Karpas-422 (cell line): ENCODE data around the gene PIWIL4. TPM values are rescaled to one million over a fixed set of nuclear protein-coding genes. Genes with fewer than 3 reads are reported as not detected.
"Not testable (repeated sequence)": the region's sequence is repeated elsewhere in the genome, so short reads cannot be mapped to it uniquely, and the experiment has no call there.

Experiments
- DNase-seq: peaks from one replicate; pipeline ENCODE4 v3.0.0-alpha.2; 2015
- H2AFZ ChIP-seq: fragments of 200-600 bp; sonication (generic); 2 replicates; pipeline ENCODE4 v1.6.1; 2014; ENCODE audit warnings: antibody characterized with exemption, low read length, mixed read lengths
- H3K27ac ChIP-seq: fragments of 200-600 bp; sonication (generic); 2 replicates; pipeline ENCODE4 v1.5.1; 2014; ENCODE audit warnings: mild to moderate bottlenecking, low read length, moderate library complexity
- H3K27me3 ChIP-seq: fragments of 200-600 bp; sonication (generic); 2 replicates; pipeline ENCODE4 v1.6.1; 2014; ENCODE audit warnings: low read length, mixed read lengths
- H3K36me3 ChIP-seq: fragments of 200-600 bp; sonication (generic); 2 replicates; pipeline ENCODE4 v1.6.1; 2014; ENCODE audit warnings: low read length, mixed read lengths; ENCODE audit not compliant: insufficient read depth
- H3K4me1 ChIP-seq: fragments of 200-600 bp; sonication (generic); 2 replicates; pipeline ENCODE4 v1.6.1; 2014; ENCODE audit warnings: mild to moderate bottlenecking, low read length, mixed read lengths
- H3K4me2 ChIP-seq: fragments of 200-600 bp; sonication (generic); 2 replicates; pipeline ENCODE4 v1.6.1; 2014; ENCODE audit warnings: low read length, low read depth, mild to moderate bottlenecking; ENCODE audit not compliant: poor library complexity, severe bottlenecking
- H3K4me3 ChIP-seq: fragments of 200-600 bp; sonication (generic); 2 replicates; pipeline ENCODE4 v1.5.1; 2014; ENCODE audit warnings: mild to moderate bottlenecking, antibody characterized with exemption, low read length, mixed read lengths
- H3K79me2 ChIP-seq: fragments of 200-600 bp; sonication (generic); 2 replicates; pipeline ENCODE4 v1.6.1; 2014; ENCODE audit warnings: mild to moderate bottlenecking, low read length, mixed read lengths
- H3K9ac ChIP-seq: fragments of 200-600 bp; sonication (generic); 2 replicates; pipeline ENCODE4 v1.6.0; 2014; ENCODE audit warnings: low read length
- H3K9me2 ChIP-seq: fragments of 200-600 bp; sonication (generic), shearing (Covaris generic); replicated peaks from 2 replicates; pipeline ENCODE4 v1.6.0; 2014; ENCODE audit warnings: mild to moderate bottlenecking, low read length, moderate library complexity; ENCODE audit not compliant: insufficient read depth
- H3K9me3 ChIP-seq: fragments of 300-700, 200-600 bp; sonication (generic); 2 replicates; pipeline ENCODE4 v1.6.1; 2014; ENCODE audit warnings: low read length, mixed read lengths
- H4K20me1 ChIP-seq: fragments of 200-600 bp; sonication (generic); 2 replicates; pipeline ENCODE4 v1.6.1; 2014; ENCODE audit warnings: mild to moderate bottlenecking, antibody characterized with exemption, low read length, low read depth; ENCODE audit not compliant: insufficient read depth
- total RNA-seq: library from RNA; depleted of rRNA; stranded (reverse); fragments of >200 nt; shearing (Covaris generic); gene quantifications from 2 replicates; pipeline ENCODE4 v1.2.3, GENCODE V29; 2014; ENCODE audit warnings: low replicate concordance

PIWIL4 gene
- total RNA-seq, 1 experiment from 2014 or later: 0.30 TPM

DNA sequence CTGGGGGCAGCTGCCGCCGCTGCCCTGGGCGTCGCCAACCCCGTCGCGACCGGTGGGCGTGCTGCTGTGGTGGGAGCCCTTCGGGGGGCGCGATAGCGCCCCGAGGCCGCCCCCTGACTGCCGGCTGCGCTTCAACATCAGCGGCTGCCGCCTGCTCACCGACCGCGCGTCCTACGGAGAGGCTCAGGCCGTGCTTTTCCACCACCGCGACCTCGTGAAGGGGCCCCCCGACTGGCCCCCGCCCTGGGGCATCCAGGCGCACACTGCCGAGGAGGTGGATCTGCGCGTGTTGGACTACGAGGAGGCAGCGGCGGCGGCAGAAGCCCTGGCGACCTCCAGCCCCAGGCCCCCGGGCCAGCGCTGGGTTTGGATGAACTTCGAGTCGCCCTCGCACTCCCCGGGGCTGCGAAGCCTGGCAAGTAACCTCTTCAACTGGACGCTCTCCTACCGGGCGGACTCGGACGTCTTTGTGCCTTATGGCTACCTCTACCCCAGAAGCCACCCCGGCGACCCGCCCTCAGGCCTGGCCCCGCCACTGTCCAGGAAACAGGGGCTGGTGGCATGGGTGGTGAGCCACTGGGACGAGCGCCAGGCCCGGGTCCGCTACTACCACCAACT, 22.4 kb upstream of the PIWIL4 start:
- Histone ChIP-seq H3K4me3 (no peak overlapping the region), H3K27me3 (no peaks in the 10 kb centered on the region), H3K79me2 (no peaks in the 10 kb centered on the region), H4K20me1 (no peaks in the 10 kb centered on the region), H3K9me2 (no peaks in the 10 kb centered on the region), H3K4me1 (peaks cover 10% of the 10 kb centered on the region), H3K9ac (no peak overlapping the region), H2AFZ (no peak overlapping the region), H3K36me3 (no peaks in the 10 kb centered on the region), H3K27ac (no peak overlapping the region), H3K9me3 (no peaks in the 10 kb centered on the region), H3K4me2 (no peak overlapping the region)
- DNase-seq: no peak

DNA sequence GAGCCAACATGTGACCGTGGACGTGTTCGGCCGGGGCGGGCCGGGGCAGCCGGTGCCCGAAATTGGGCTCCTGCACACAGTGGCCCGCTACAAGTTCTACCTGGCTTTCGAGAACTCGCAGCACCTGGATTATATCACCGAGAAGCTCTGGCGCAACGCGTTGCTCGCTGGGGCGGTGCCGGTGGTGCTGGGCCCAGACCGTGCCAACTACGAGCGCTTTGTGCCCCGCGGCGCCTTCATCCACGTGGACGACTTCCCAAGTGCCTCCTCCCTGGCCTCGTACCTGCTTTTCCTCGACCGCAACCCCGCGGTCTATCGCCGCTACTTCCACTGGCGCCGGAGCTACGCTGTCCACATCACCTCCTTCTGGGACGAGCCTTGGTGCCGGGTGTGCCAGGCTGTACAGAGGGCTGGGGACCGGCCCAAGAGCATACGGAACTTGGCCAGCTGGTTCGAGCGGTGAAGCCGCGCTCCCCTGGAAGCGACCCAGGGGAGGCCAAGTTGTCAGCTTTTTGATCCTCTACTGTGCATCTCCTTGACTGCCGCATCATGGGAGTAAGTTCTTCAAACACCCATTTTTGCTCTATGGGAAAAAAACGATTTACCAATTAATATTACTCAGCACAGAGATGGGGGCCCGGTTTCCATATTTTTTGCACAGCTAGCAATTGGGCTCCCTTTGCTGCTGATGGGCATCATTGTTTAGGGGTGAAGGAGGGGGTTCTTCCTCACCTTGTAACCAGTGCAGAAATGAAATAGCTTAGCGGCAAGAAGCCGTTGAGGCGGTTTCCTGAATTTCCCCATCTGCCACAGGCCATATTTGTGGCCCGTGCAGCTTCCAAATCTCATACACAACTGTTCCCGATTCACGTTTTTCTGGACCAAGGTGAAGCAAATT, 21.7 kb upstream of the PIWIL4 start:
- Histone ChIP-seq H3K9ac (no peak overlapping the region), H3K79me2 (no peaks in the 10 kb centered on the region), H3K4me3 (no peak overlapping the region)

DNA sequence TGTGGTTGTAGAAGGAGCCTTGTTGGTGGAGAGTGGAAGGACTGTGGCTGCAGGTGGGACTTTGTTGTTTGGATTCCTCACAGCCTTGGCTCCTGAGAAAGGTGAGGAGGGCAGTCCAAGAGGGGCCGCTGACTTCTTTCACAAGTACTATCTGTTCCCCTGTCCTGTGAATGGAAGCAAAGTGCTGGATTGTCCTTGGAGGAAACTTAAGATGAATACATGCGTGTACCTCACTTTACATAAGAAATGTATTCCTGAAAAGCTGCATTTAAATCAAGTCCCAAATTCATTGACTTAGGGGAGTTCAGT, 21.1 kb upstream of the PIWIL4 start:
- Histone ChIP-seq H3K4me1 (peaks cover 10% of the 10 kb centered on the region), H3K9me2 (no peaks in the 10 kb centered on the region), H3K79me2 (no peaks in the 10 kb centered on the region), H3K27ac (no peak overlapping the region), H2AFZ (no peak overlapping the region), H3K9me3 (no peaks in the 10 kb centered on the region), H4K20me1 (no peaks in the 10 kb centered on the region), H3K9ac (no peak overlapping the region), H3K4me3 (no peak overlapping the region), H3K27me3 (no peaks in the 10 kb centered on the region), H3K4me2 (no peak overlapping the region), H3K36me3 (no peaks in the 10 kb centered on the region)
- DNase-seq: no peak

More for the DNA sequence above, 21.7 kb upstream of the PIWIL4 start:
- no peak for DNase-seq
- H3K27ac ChIP-seq: no peak overlapping the region
- no peaks in the 10 kb centered on the region for H3K9me3 ChIP-seq
- no peaks in the 10 kb centered on the region for H4K20me1 ChIP-seq
- H3K27me3 ChIP-seq: no peaks in the 10 kb centered on the region
- H3K4me1 ChIP-seq: peaks cover 10% of the 10 kb centered on the region
- no peak overlapping the region for H2AFZ ChIP-seq
- H3K4me2 ChIP-seq: no peak overlapping the region
- H3K36me3 ChIP-seq: no peaks in the 10 kb centered on the region
- H3K9me2 ChIP-seq: no peaks in the 10 kb centered on the region

DNA sequence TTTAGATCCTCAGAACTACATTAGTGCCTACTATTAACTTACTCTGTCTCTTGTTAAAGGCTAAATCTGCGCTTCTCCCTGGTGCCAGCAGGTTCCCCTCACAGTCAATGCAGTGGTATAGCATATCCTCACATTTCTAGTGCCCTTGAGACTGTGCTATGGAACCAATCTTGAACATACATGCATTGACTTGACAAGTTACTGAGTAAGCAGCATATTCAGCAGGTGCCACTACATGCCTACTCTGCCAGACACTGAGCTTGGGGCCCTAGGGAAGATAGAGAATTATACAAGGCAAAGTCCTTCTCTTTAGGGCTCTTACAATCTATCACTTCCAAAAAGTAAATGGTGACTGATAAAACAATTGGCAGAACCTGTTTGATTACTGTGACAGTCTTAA, 20.3 kb upstream of the PIWIL4 start:
- H3K27me3 ChIP-seq: no peaks in the 10 kb centered on the region
- no peaks in the 10 kb centered on the region for H3K36me3 ChIP-seq
- H3K4me3 ChIP-seq: no peak overlapping the region
- H4K20me1 ChIP-seq: no peaks in the 10 kb centered on the region
- H3K4me1 ChIP-seq: peaks cover 10% of the 10 kb centered on the region
- H3K79me2 ChIP-seq: no peaks in the 10 kb centered on the region
- H3K9me2 ChIP-seq: no peaks in the 10 kb centered on the region
- H3K27ac ChIP-seq: no peak overlapping the region
- H2AFZ ChIP-seq: no peak overlapping the region
- DNase-seq: peak; percentile 45
- no peak overlapping the region for H3K4me2 ChIP-seq
- no peaks in the 10 kb centered on the region for H3K9me3 ChIP-seq
- no peak overlapping the region for H3K9ac ChIP-seq

- DNase-seq: no peak
- Histone ChIP-seq H4K20me1 (no peaks in the 10 kb centered on the region), H3K79me2 (no peaks in the 10 kb centered on the region), H2AFZ (no peak overlapping the region), H3K4me2 (no peak overlapping the region), H3K4me3 (no peak overlapping the region), H3K36me3 (no peaks in the 10 kb centered on the region), H3K27ac (no peak overlapping the region), H3K27me3 (no peaks in the 10 kb centered on the region), H3K9me2 (no peaks in the 10 kb centered on the region), H3K9me3 (no peaks in the 10 kb centered on the region), H3K4me1 (no peaks in the 10 kb centered on the region; the same call in 1 of the 2 replicates), H3K9ac (no peak overlapping the region)
Observed at GRCh38 chr11:94549146-94549545, 18.0 kb upstream of the PIWIL4 start.

DNA sequence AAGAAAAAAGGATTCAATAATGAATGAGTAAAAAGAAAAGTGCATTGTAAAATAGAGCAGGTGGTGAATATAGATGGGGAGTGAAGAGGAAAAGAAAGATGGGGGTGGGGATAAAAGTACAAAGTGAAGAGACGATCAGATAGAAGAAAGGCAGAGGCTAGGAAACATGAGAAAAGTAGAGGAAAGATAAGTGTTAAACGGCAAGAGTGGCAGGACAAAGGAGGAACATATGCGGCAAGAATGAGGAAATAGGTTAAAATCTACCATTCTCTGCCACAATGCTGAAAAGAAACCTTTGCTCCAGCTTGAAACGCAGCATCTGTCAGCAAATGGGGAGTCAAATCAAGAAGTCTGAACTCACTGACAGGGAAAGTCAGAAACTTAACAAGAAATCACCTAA, 16.7 kb upstream of the PIWIL4 start:
- Histone ChIP-seq H3K4me1 (no peaks in the 10 kb centered on the region), H3K27me3 (no peaks in the 10 kb centered on the region), H3K9me2 (no peaks in the 10 kb centered on the region), H3K36me3 (no peaks in the 10 kb centered on the region), H3K9ac (no peak overlapping the region), H3K27ac (no peak overlapping the region), H4K20me1 (no peaks in the 10 kb centered on the region), H2AFZ (no peak overlapping the region), H3K9me3 (no peaks in the 10 kb centered on the region), H3K79me2 (no peaks in the 10 kb centered on the region), H3K4me3 (no peak overlapping the region), H3K4me2 (no peak overlapping the region)
- DNase-seq: no peak

DNA sequence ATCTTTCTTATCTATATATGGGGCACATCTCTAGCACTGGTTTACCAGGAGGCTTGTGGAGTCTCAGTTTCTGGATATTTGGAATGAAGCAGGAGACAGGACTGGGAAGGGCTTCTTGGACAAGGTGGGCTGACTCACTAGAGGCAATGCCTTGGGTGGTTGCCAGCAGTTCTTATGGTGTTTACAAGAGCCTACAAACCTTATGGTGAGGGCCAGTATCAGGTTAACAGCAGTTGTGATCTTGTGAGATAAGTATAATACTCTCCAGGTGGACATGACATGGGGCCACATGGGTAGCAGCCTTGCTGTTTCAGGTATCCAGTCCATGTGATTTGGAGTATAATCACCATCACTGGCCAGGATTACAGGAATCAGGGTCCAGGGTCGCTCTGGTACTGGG, 13.2 kb upstream of the PIWIL4 start:
- DNase-seq: no peak
- Histone ChIP-seq H3K79me2 (no peaks in the 10 kb centered on the region), H3K4me1 (no peaks in the 10 kb centered on the region)

GRCh38 chr11:94555752-94556329, 11.3 kb upstream of the PIWIL4 start:
- not testable (repeated sequence) for H3K9me3 ChIP-seq, H3K9me2 ChIP-seq, H3K4me1 ChIP-seq, H2AFZ ChIP-seq, H3K79me2 ChIP-seq, H3K9ac ChIP-seq, H4K20me1 ChIP-seq, DNase-seq, H3K27me3 ChIP-seq, H3K4me2 ChIP-seq, H3K36me3 ChIP-seq, H3K4me3 ChIP-seq, H3K27ac ChIP-seq

More for the DNA sequence above, 13.2 kb upstream of the PIWIL4 start:
- Histone ChIP-seq H3K4me2 (no peak overlapping the region), H3K9me2 (no peaks in the 10 kb centered on the region), H3K9ac (no peak overlapping the region), H3K4me3 (no peak overlapping the region), H2AFZ (no peak overlapping the region), H3K27me3 (no peaks in the 10 kb centered on the region), H3K27ac (no peak overlapping the region), H3K9me3 (no peaks in the 10 kb centered on the region), H3K36me3 (no peaks in the 10 kb centered on the region), H4K20me1 (no peaks in the 10 kb centered on the region)
